ENCODE results near the gene UBE2R2.
A peak's percentile ranks its signal among the peaks of the same experiment; 100 is the strongest.
"Not testable (repeated sequence)": the region's sequence is repeated elsewhere in the genome, so short reads cannot be mapped to it uniquely, and the experiment has no call there.

Gene UBE2R2

GRCh38 chr9:33816327-33817252 is at the start of gene UBE2R2:
UBE2R2 (plus strand) TSS chr9:33817160; CDS start chr9:33817758, 598 bp downstream.
- DNase-seq, result peak; percentile 94

GRCh38 chr9:33770156-33770880 is 46.6 kb upstream of the UBE2R2 start:
- DNase-seq, result not testable (repeated sequence)

GRCh38 chr9:33773135-33773534 is 43.8 kb upstream of the UBE2R2 start:
- DNase-seq, result not testable (repeated sequence)

GRCh38 chr9:33774074-33774659 is 42.8 kb upstream of the UBE2R2 start:
- DNase-seq, result not testable (repeated sequence)

GRCh38 chr9:33776578-33776977 is 40.4 kb upstream of the UBE2R2 start:
- DNase-seq, result no peak

- DNase-seq, result peak; percentile 64
Observed at GRCh38 chr9:33778700-33779351, 38.1 kb upstream of the UBE2R2 start.

GRCh38 chr9:33780276-33780675 is 36.7 kb upstream of the UBE2R2 start:
- no peak for DNase-seq

- DNase-seq, result no peak
Observed at GRCh38 chr9:33781736-33782135, 35.2 kb upstream of the UBE2R2 start.

GRCh38 chr9:33782395-33783152 is 34.4 kb upstream of the UBE2R2 start:
- no peak for DNase-seq

GRCh38 chr9:33785914-33786313 is 31.0 kb upstream of the UBE2R2 start:
- DNase-seq, result no peak

GRCh38 chr9:33786681-33787080 is 30.3 kb upstream of the UBE2R2 start:
- DNase-seq, result no peak

- DNase-seq, result no peak
Observed at GRCh38 chr9:33787839-33788238, 29.1 kb upstream of the UBE2R2 start.

- DNase-seq, result not testable (repeated sequence)
Observed at GRCh38 chr9:33789429-33789828, 27.5 kb upstream of the UBE2R2 start.

- DNase-seq, result no peak
Observed at GRCh38 chr9:33791117-33791516, 25.8 kb upstream of the UBE2R2 start.

- DNase-seq, result not testable (repeated sequence)
Observed at GRCh38 chr9:33793496-33793895, 23.5 kb upstream of the UBE2R2 start.

- DNase-seq, result no peak
Observed at GRCh38 chr9:33794560-33794959, 22.4 kb upstream of the UBE2R2 start.

- no peak for DNase-seq
Observed at GRCh38 chr9:33795281-33795680, 21.7 kb upstream of the UBE2R2 start, which contains the start of gene PRSS3. PRSS3 (plus strand) TSS chr9:33795561; CDS start chr9:33795574, 13 bp downstream.

- DNase-seq, result no peak
Observed at GRCh38 chr9:33795819-33796218, 21.1 kb upstream of the UBE2R2 start.

- not testable (repeated sequence) for DNase-seq
Observed at GRCh38 chr9:33796679-33797078, 20.3 kb upstream of the UBE2R2 start.

GRCh38 chr9:33797837-33798236 is 19.1 kb upstream of the UBE2R2 start:
- DNase-seq, result no peak

GRCh38 chr9:33798545-33798944 is 18.4 kb upstream of the UBE2R2 start:
- no peak for DNase-seq
